Measurements from ENCODE around the gene RDH12. TPM values are rescaled to one million over a fixed set of nuclear protein-coding genes. Genes with fewer than 3 reads are reported as not detected.
A peak's percentile ranks its signal among the peaks of the same experiment; 100 is the strongest.

The RDH12 gene
- total and polyA plus RNA-seq, 9 of the 15 experiments (the other 6 are each of a cell fraction or from before 2014, with no cell fraction given): 0.03 to 0.29 (median 0.07) TPM; not detected in 2

- H3K9ac ChIP-seq (ENCODE audit: insufficient read depth in 1 of 2, low read depth in 2 of 2, low read length in 2 of 2): peak within 1 kb of the TSS; percentile 90 to 98
- ATAC-seq: peak; percentile 95
- intact Hi-C loops (cut with micrococcal nuclease) (loop anchor here (2.0 kb wide), 2 partner anchors 20 to 30 kb away; partner anchors contain the start of gene RDH11), in situ Hi-C loops (cut with MboI) (no loop called here)
- H3K9me3 ChIP-seq (replicated peaks; ENCODE audit: control insufficient read depth, insufficient read depth, low read depth, low read length): no peaks in the 10 kb centered on the region
- H3K4me1 ChIP-seq (replicated peaks in 1 of 2; ENCODE audit: control insufficient read depth in 2 of 2, insufficient read depth in 2 of 2, low read length in 2 of 2): peaks cover 16 to 19% of the 10 kb centered on the region in 2 experiments
- H3K27me3 ChIP-seq (ENCODE audit: control insufficient read depth in 2 of 2, insufficient read depth in 2 of 2, low read length in 2 of 2): no peaks in the 10 kb centered on the region
- H3K4me2 ChIP-seq (ENCODE audit: insufficient read depth, low read length): peak within 1 kb of the TSS; percentile 84
- CTCF ChIA-PET (ENCODE audit: low intra/inter-chr PET ratio): interaction anchor here (1.3 kb wide), 1 partner anchor 30 kb away, joined by 6 read pairs; no protein-coding TSS in a partner anchor
- peak; percentile 73 to 82 (median 77) for DNase-seq (ENCODE audit: extremely low read depth in 1 of 4, low spot score in 3 of 4)
- peak within 1 kb of the TSS; percentile 96 for H2AFZ ChIP-seq (ENCODE audit: low read depth, low read length)
- peak within 1 kb of the TSS; percentile 90 for H3K4me3 ChIP-seq
- POLR2A ChIA-PET: interaction anchor here (0.6 to 1.2 kb wide), 8 partner anchors 9 to 380 kb away, joined by 3 to 6 read pairs (median 3); no protein-coding TSS in a partner anchor
- peaks cover 55% of the 10 kb centered on the region for H3K79me2 ChIP-seq (ENCODE audit: control insufficient read depth, insufficient read depth, low read length)
- FAIRE-seq: peak; percentile 42
- no peaks in the 10 kb centered on the region for H3K9me1 ChIP-seq (ENCODE audit: control insufficient read depth, insufficient read depth, low read length)
- no peaks in the 10 kb centered on the region for H4K20me1 ChIP-seq (replicated peaks; ENCODE audit: control insufficient read depth, insufficient read depth, low read length)
- peak within 1 kb of the TSS; percentile 94 for H3K27ac ChIP-seq (ENCODE audit: extremely low read depth, low read depth, low read length)
- under 1% methylated on average over 34 of the region's 87 CpGs for WGBS (ENCODE audit: insufficient coverage, low coverage, missing lambda C conversion rate)
- peaks cover 34% of the 10 kb centered on the region for H3K36me3 ChIP-seq (ENCODE audit: control insufficient read depth, insufficient read depth, low read length)
- no TSS peak for BruUV-seq (replicated peaks)
- TF ChIP-seq ZNF408 (CRISPR knock-in tag; IDR thresholded peaks at IDR 0.05; ENCODE audit: low read depth) (no peak), ZNF143 (CRISPR knock-in tag; IDR thresholded peaks at IDR 0.05) (peak; percentile 91), NR2F6 (CRISPR knock-in tag; IDR thresholded peaks at IDR 0.05) (no peak), L3MBTL2 (IDR thresholded peaks at IDR 0.05) (peak; percentile 51; the same call in 1 of the 2 replicates), PRMT5 (CRISPR knock-in tag; IDR thresholded peaks at IDR 0.05) (no peak), ZBTB49 (CRISPR knock-in tag; IDR thresholded peaks at IDR 0.05; ENCODE audit: borderline replicate concordance) (no peak), POLR2AphosphoS2 (IDR thresholded peaks at IDR 0.05; ENCODE audit: low read length) (peak; percentile 89; the same call in 1 of the 2 replicates), ZBTB17 (CRISPR knock-in tag; IDR thresholded peaks at IDR 0.05) (peak; percentile 56; the same call in 1 of the 2 replicates)
- TF ChIP-seq, protein P1, sequence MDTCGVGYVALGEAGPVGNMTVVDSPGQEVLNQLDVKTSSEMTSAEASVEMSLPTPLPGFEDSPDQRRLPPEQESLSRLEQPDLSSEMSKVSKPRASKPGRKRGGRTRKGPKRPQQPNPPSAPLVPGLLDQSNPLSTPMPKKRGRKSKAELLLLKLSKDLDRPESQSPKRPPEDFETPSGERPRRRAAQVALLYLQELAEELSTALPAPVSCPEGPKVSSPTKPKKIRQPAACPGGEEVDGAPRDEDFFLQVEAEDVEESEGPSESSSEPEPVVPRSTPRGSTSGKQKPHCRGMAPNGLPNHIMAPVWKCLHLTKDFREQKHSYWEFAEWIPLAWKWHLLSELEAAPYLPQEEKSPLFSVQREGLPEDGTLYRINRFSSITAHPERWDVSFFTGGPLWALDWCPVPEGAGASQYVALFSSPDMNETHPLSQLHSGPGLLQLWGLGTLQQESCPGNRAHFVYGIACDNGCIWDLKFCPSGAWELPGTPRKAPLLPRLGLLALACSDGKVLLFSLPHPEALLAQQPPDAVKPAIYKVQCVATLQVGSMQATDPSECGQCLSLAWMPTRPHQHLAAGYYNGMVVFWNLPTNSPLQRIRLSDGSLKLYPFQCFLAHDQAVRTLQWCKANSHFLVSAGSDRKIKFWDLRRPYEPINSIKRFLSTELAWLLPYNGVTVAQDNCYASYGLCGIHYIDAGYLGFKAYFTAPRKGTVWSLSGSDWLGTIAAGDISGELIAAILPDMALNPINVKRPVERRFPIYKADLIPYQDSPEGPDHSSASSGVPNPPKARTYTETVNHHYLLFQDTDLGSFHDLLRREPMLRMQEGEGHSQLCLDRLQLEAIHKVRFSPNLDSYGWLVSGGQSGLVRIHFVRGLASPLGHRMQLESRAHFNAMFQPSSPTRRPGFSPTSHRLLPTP (IDR thresholded peaks at IDR 0.05; ENCODE audit: borderline replicate concordance, extremely low read depth, insufficient read length): no peak
Observed at GRCh38 chr14:67674480-67675218, 27.0 kb upstream of the RDH12 start, which contains the start of gene VTI1B. TSS of gene VTI1B (minus strand) at chr14:67674632. CDS start at chr14:67674489, 143 bp downstream.

Data from K562 (cell line).